Esophagus muscularis mucosa (tissue), 4 donors: Measurements from ENCODE around the gene ZNF787. TPM values are rescaled to one million over a fixed set of nuclear protein-coding genes. Genes with fewer than 3 reads are reported as not detected.
A peak's percentile ranks its signal among the peaks of the same experiment; 100 is the strongest.

Source experiments
- DNase-seq: peaks from one replicate; pipeline ENCODE4 v3.0.0-alpha.2; 2017; ENCODE audit errors: extremely low spot score
- H3K27ac ChIP-seq, 4 donors: fragments of 200-600 bp; sonication (generic); replicated peaks in 1 of 4; 1 replicate in 3 of 4; 2 replicates in 1 of 4; pipeline ENCODE4 v1.5.1; 2016 to 2019; ENCODE audit warnings: mild to moderate bottlenecking in 1 of 4
- H3K27me3 ChIP-seq, 4 donors: fragments of 200-600 bp; sonication (generic); one replicate each; pipeline versions ENCODE4 v1.5.1 to v1.6.0; 2016 to 2019
- H3K36me3 ChIP-seq, 4 donors: fragments of 200-600 bp; sonication (generic); one replicate each; pipeline ENCODE4 v1.5.1; 2016 to 2019
- H3K4me1 ChIP-seq, 4 donors: fragments of 200-600 bp; sonication (generic); one replicate each; pipeline ENCODE4 v1.5.1; 2016 to 2019
- H3K4me3 ChIP-seq, 4 donors: fragments of 200-600 bp; sonication (generic); 1 replicate in 2 of 4; 2 replicates in 2 of 4; pipeline ENCODE4 v1.5.1; 2016 to 2019; ENCODE audit warnings: mild to moderate bottlenecking in 4 of 4, moderate library complexity in 1 of 4
- H3K9me3 ChIP-seq, 4 donors: fragments of 200-600 bp; sonication (generic); 1 replicate in 3 of 4; 2 replicates in 1 of 4; pipeline ENCODE4 v1.5.1; 2016 to 2019
- CTCF ChIP-seq, 3 experiments: fragments of 200-600 bp in 2 of 3; fragments of 450-650 bp in 1 of 3; sonication (generic) in 2 of 3; IDR thresholded peaks; one replicate each; pipeline ENCODE4 v1.5.1; 2017 to 2019; ENCODE audit warnings: antibody characterized with exemption in 3 of 3, mild to moderate bottlenecking in 2 of 3, moderate library complexity in 1 of 3
- EP300 ChIP-seq: sonication (generic); formaldehyde crosslinking; IDR thresholded peaks from one replicate; pipeline ENCODE4 v1.6.1; 2017; ENCODE audit warnings: antibody characterized with exemption
- POLR2A ChIP-seq: fragments of 450-650 bp; IDR thresholded peaks from one replicate; pipeline ENCODE4 v1.6.1; 2017; ENCODE audit warnings: antibody characterized with exemption, moderate library complexity, mild to moderate bottlenecking, low read depth
- POLR2AphosphoS5 ChIP-seq, 2 donors: sonication (generic); formaldehyde crosslinking; IDR thresholded peaks; one replicate each; pipeline ENCODE4 v1.6.1; 2017; ENCODE audit warnings: antibody characterized with exemption in 2 of 2
- WGBS: methylation state at CpG from one replicate; pipeline ENCODE4 v1.1.5; 2018; 5-methylcytosine and 5-hydroxymethylcytosine counted together
- intact Hi-C: fragments of 100-400 bp; cut with DNase I; formaldehyde crosslinking; loops from one replicate; pipeline ENCODE4 v1.15.1; 2023
- total RNA-seq, 4 donors: library from RNA; depleted of rRNA; stranded (reverse); fragments of >200 nt; gene quantifications; one replicate each; pipeline versions ENCODE4 v1.1.0 to v1.2.1, GENCODE V29; 2016

The ZNF787 gene
- total RNA-seq, 4 donors from 2014 or later = 15.0 to 34.2 (median 28.4) TPM

DNA sequence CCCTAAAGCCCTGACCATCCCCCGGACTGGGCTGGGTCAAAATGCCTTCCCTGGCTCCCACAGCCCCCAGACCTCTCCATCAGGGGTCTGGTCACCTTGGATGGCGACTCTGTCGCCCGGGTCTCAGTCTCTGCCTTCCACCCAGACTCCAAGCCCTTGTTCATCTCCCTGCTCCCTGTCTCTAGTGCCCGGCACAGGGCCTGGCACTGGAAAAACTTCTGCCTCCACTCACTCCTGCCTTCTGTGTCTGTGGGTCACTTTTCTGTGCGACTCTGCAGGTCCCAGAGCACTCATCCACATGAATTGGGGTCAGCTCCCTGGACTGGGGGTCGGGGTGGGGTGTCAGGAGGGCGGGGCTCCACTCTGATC, 1.1 kb downstream of the ZNF787 start:
- peak overlapping the region; percentile 67 to 96 (median 92) for H3K4me3 ChIP-seq
- peaks cover 50 to 64% (median 63%) of the 10 kb centered on the region in 4 donors for H3K4me1 ChIP-seq
- no peak for DNase-seq
- no peaks in the 10 kb centered on the region for H3K27me3 ChIP-seq
- WGBS = 27% methylated on average over 6 of the region's 8 CpGs
- H3K36me3 ChIP-seq = peaks cover 0 to 6% (median 1%) of the 10 kb centered on the region in 4 donors
- H3K9me3 ChIP-seq = no peaks in the 10 kb centered on the region
- intact Hi-C loops = no loop called here
- peak overlapping the region; percentile 96 to 98 (median 97) for H3K27ac ChIP-seq
- TF ChIP-seq EP300 = no peak
- no peak for TF ChIP-seq POLR2AphosphoS5 (IDR thresholded peaks at IDR 0.05)
- TF ChIP-seq POLR2A = no peak
- TF ChIP-seq CTCF (IDR thresholded peaks at IDR 0.05) = no peak

GRCh38 chr19:56119582-56119978, 1.5 kb downstream of the ZNF787 start:
- intact Hi-C loops = no loop called here

DNA sequence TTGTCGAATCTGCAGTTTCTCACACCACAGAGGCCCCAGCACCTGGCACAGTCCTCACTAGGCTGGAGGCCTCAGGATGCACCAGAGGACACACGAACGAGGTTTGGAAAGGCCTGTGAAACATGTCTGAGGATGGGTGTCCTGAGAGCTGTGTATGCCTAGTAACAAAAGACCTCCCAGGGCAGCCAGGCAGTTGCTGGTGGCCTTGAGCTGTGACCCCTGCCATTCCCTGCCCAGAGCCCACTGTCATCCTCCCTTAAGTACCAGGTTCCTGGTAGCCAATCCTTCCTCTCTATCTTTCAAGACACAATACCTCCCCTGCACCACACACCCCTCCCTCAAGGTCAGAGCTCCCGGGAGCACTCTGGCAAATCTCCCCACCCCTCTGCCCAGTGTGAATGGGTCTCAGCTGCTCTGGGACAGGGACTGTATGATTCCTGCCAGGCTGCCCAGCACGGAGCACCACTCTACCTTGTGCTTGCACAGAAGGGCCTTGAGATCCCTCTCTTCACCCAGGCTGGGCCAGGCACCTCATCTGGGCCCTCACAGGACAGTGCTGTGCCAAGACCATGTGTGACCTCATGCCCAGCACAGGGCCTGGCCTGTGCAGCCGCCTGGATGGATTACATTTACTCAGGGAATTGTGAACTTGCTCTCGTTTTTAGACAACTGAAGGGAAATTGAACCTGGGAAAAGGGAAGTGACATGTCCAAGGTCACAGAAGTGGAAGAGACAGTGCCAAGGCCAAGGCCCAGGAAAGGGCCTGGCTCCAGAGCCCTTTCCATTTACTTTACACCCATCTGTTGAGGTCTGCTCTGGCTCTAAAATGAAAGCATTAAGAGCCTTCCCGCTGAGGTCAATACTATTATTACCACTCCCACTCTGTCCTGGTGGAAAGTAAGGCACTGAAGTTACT, 2.2 kb downstream of the ZNF787 start:
- Histone ChIP-seq H3K9me3 (no peaks in the 10 kb centered on the region), H3K4me1 (peaks cover 61 to 75% (median 73%) of the 10 kb centered on the region in 4 donors), H3K27me3 (no peaks in the 10 kb centered on the region), H3K27ac (peak overlapping the region; percentile 96 to 98 (median 97)), H3K4me3 (peak overlapping the region; percentile 67 to 96 (median 92)), H3K36me3 (peaks cover 0 to 6% (median 1%) of the 10 kb centered on the region in 4 donors)
- 31% methylated on average over 8 of the region's 8 CpGs for WGBS
- intact Hi-C loops = no loop called here
- TF ChIP-seq CTCF (IDR thresholded peaks at IDR 0.05) = no peak
- TF ChIP-seq POLR2A = no peak
- TF ChIP-seq EP300 = no peak
- no peak for TF ChIP-seq POLR2AphosphoS5 (IDR thresholded peaks at IDR 0.05)
- no peak for DNase-seq

More at GRCh38 chr19:56119582-56119978, 1.5 kb downstream of the ZNF787 start:
- Histone ChIP-seq H3K36me3 (peaks cover 0 to 6% (median 1%) of the 10 kb centered on the region in 4 donors), H3K9me3 (no peaks in the 10 kb centered on the region), H3K27me3 (no peaks in the 10 kb centered on the region), H3K4me3 (peak overlapping the region; percentile 67 to 96 (median 92)), H3K4me1 (peaks cover 54 to 68% (median 67%) of the 10 kb centered on the region in 4 donors), H3K27ac (peak overlapping the region; percentile 96 to 98 (median 97))
- TF ChIP-seq POLR2A (no peak), POLR2AphosphoS5 (IDR thresholded peaks at IDR 0.05) (no peak), EP300 (no peak), CTCF (IDR thresholded peaks at IDR 0.05) (no peak)
- no peak for DNase-seq
- WGBS = 38% methylated on average over 8 of the region's 16 CpGs

DNA sequence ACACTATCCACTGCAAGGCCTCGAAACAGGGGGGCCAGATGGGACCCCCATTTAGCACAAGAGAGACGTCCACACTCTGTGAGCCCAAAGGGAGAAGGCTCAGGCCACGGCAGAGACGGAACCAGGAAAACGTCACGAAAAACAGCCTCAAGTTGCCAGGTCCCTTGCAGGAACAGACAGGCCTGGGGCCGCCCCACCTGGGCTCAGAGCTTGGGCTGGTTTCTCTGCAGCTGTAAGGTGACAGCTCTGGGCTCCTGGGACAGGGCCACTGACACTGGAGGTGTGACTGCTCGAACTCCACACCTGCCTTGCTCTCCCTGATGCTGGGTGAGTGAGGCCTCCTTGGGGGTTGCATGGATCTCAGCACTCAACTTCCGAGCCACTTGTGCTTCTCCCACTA, 3.2 kb downstream of the ZNF787 start:
- TF ChIP-seq EP300 (no peak), POLR2AphosphoS5 (IDR thresholded peaks at IDR 0.05) (no peak), POLR2A (no peak), CTCF (IDR thresholded peaks at IDR 0.05) (no peak)
- Histone ChIP-seq H3K9me3 (no peaks in the 10 kb centered on the region), H3K4me1 (peaks cover 71 to 85% (median 84%) of the 10 kb centered on the region in 4 donors), H3K4me3 (no peak overlapping the region), H3K27ac (peak overlapping the region in 2 of 4 donors; percentile 96 to 98), H3K27me3 (no peaks in the 10 kb centered on the region), H3K36me3 (peaks cover 0 to 6% (median 1%) of the 10 kb centered on the region in 4 donors)
- DNase-seq = no peak
- WGBS = 63% methylated on average over 7 of the region's 9 CpGs
- intact Hi-C loops = no loop called here
